GM21360 (cell line): ENCODE measurements around the gene SERPINB6.
"Not testable (repeated sequence)": the region's sequence is repeated elsewhere in the genome, so short reads cannot be mapped to it uniquely, and the experiment has no call there.

Source experiments
- ATAC-seq: cut with Tn5 transposase; IDR thresholded peaks from one replicate; pipeline ENCODE4 v1.9.1; 2021; ENCODE audit warnings: mild to moderate bottlenecking, moderate library complexity; ENCODE audit not compliant: unreplicated experiment

Gene SERPINB6

DNA sequence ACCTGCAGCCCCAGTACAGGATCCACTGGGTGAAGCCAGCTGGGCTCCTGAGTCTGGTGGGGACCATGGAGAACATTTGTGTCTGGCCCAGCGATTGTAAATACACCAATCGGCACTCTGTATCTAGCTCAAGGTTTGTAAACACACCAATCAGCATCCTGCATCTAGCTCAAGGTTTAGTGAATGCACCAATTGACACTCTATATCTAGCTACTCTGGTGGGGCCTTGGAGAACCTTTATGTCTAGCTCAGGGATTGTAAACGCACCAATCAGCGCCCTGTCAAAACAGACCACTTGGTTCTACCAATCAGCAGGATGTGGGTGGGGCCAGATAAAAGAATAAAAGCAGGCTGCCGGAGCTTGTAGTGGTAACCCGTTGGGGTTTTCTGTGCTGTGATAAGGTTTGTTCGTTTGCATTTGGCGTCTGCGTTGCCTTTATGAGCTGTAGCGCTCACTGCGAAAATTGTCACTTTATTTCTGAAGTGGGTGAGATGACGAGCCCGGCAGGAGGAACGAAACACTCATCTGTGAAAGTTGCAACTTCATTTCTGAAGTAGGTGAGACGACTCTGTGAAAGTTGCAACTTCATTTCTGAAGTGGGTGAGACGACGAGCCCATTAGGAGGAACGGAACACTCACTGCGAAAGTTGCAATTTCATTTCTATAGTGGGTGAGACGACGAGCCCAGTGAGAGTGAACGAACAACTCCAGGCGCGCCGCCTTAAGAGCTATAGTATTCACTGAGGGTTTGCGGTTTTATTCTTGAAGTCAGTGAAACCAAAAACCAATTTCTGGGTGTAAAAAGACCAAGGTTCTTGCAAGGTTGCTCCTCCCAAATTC is 31.1 kb downstream of the SERPINB6 start:
- ATAC-seq: peak; percentile 79

DNA sequence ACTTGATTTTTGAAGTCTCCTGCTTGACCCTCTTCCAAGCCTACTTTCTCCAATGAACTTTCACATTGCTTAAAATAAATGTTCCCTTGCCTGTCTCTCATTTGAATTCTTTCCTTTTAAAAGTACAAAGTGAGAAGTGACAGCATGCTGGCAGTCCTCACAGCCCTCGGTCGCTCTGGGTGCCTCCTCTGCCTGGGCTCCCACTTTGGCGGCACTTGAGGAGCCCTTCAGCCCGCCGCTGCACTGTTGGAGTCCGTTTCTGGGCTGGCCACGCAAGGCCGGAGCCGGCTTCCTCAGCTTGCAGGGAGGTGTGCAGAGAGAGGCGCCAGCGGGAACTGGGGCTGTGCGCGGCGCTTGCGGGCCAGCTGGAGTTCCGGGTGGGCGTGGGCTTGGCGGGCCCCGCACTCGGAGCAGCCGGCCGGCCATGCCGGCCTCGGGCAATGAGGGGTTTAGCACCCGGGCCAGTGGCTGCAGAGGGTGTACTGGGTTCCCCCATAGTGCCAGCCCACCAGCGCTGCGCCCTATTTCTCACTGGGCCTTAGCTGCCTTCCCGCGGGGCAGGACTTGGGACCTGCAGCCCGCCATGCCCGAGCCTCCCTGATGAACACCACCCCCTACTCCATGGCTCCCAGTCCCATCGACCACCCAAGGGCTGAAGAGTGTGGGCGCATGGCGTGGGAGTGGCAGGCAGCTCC is 31.9 kb downstream of the SERPINB6 start:
- no peak for ATAC-seq

DNA sequence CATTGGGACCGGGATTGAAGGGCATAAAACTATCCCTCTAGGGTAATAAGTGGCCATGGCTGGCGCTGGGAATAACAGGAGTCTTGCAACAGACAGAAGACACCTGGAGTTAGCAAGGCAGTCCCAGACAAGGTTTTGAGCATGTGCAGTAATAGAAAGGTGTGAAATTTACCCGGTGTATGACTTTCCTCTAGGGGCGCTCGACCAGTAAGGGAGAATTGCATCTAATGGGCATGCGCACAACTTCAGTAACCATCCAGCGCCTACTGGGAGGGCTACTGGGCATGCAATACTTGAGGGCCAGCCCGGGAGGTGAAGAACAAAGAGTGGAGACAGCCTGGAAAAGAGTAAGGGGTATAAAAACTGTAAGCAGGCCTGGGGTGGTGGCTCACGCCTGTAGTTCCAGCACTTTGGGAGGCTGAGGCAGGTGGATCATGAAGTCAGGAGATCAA is 32.7 kb downstream of the SERPINB6 start:
- ATAC-seq: no peak

- ATAC-seq: no peak
Observed at GRCh38 chr6:2938004-2938631, 33.2 kb downstream of the SERPINB6 start.

DNA sequence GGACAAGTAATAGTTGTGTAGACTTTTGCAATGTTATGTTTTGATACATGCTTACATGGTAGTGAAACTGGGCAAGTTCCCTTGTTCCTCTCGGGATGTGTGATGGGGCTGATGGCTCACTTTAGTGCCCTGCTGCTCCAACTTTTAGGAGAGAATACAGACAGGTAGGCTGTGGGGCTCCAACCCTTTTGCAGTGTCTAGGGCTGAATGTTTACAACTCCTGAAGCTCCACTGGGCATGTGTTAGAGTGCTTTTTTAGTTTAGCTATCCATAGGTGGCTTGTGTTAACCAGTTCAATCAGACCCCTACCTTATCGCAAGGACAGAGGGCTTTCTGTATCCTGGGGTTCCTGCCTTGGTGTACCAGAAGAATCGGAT is 33.8 kb downstream of the SERPINB6 start:
- ATAC-seq: no peak

- ATAC-seq: no peak
Observed at GRCh38 chr6:2935566-2936291, 35.6 kb downstream of the SERPINB6 start.

GRCh38 chr6:2934057-2934456 is 37.3 kb downstream of the SERPINB6 start:
- no peak for ATAC-seq

DNA sequence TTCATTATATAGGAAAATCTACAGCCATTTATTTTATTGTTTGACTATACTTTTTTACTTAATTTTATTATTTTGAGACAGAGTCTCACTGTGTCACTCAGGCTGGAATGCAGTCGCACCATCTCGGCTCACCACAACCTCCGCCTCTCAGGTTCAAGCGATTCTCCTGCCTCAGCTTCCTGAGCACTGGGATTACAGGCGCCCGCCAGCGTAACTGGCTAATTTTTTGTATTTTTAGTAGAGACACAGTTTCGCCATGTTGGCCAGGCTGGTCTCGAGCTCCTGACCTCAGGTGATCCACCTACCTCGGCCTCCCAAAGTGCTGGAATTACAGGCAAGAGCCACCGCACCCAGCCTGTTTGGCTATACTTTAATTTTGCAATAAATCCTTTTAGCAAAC is 38.5 kb downstream of the SERPINB6 start:
- not testable (repeated sequence) for ATAC-seq

- no peak for ATAC-seq
Observed at GRCh38 chr6:2931970-2932748, 39.2 kb downstream of the SERPINB6 start.

GRCh38 chr6:2931055-2931454 is 40.3 kb downstream of the SERPINB6 start:
- no peak for ATAC-seq

- not testable (repeated sequence) for ATAC-seq
Observed at GRCh38 chr6:2927931-2928330, 43.4 kb downstream of the SERPINB6 start.

DNA sequence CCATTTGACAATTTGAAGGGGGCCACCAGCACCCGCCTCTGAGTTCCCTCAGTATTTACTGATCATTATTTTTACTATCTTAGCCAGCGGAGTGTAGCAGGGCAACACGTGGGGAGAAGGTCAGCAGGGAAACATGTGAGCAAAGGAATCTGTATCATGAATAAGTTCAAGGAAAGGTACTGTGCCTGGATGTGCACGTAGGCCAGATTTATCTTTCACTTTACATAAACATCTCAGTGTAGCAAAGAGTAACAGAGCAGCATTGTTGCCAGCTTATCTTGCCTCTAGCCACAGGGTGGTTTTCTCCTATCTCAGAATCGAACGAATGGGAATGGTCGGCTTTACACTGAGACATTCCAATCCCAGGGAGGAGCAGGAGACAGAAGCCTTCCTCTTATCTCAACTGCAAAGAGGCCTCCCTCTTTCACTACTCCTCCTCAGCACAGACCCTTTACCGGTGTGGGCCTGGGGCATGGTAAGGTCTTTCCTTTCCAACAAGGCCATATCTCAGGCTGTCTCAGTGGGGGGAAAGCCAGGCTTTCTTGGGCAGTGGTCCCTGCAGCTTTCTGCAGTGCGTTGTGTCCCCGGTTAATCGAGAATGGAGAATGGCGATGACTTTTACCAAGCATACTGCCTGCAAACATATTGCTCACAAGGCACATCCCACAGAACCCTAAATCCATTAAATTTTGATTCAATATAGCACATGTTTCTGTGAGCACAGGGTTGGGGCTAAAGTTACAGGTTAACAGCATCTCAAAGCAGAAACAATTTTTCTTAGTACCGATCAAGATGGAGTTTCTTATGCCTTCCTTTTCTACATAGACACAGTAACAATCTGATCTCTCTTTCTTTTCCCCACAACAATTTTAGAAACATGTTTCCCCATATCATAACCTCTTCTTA is 45.3 kb downstream of the SERPINB6 start:
- ATAC-seq: not testable (repeated sequence)

DNA sequence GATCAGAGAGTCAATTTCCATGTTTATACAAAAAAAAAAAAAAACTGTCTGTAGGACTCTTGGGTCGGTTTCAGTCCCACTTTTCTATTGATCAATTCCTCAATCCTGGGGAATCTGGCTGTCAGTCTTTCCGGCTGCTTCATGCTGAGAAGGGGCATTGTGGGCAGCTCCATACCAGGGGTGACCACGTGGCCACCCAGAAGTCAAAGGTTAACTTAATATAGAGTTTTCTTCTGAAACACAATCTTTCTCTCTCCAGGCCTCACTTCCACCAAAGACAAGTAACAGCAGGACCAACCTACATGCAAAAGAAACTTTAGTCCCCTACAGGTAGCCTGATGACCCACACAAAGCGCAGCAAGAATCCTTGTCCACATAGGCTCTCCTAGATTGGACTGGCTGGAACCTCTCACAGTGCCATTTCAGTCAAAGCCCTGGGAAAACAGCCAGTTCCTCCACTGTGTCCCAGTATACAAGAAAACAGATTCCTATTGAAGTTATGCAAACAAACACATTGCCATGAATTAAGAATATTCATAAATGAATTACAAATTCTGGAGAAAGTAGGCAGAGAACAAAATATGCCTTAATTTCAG is 49.7 kb downstream of the SERPINB6 start:
- ATAC-seq: no peak

DNA sequence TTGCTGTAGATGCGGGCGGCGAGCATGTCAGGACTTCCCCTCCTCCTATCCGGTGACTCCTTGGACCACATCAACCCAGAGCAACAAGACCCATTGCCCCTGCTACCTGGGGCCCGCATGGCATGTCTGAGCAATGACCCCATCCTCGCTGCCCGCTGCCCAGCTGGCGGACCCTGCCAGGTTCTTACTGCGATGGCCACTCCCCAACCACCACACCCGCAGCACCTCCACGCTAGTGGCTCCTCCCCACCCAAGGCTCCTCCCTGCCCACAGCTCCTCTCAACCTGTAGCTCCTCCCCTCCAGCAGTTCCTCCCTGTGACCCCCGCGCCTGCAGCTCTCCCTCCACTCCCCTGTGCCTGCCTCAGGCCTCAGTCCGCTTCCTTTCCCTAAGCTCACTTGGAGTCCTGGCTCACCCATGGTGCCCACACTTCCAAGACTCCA is 50.7 kb downstream of the SERPINB6 start:
- ATAC-seq: no peak

DNA sequence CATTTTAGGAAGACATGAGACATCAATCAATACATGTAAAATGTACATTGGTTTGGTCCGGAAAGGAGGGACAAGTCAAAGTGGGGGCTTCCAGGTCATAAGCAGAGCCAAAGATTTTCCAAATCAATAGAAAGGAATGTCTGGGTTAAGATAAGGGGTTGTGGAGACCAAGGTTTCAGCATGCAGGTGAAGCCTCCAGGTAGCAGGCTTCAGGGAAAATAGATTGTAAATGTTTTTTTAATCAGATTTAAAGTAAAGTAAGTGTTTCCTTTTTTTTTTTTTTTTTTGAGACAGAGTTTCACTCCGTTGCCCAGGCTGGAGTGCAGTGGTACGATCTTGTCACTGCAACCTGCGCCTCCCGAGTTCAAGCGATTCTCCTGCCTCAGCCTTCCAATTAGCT is 51.5 kb downstream of the SERPINB6 start:
- no peak for ATAC-seq

GRCh38 chr6:2919401-2919800 is 52.0 kb downstream of the SERPINB6 start:
- ATAC-seq: no peak

DNA sequence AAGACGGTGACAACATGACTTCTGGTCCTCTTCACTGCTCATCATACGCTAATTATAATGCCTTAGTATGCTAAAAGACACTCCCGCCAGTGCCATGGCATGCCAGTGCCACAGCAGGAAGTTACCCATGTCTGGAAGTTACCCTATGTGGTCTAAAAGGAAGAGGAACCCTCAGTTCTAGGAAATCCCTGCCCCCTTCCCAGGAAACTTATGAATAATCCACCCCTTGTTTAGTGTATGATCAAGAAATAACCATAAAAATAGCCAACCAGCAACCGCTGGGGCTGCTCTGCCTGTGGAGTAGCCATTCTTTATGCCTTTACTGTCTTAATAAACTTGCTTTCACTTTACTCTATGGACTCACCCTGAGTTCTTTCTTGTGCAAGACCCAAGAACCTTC is 52.4 kb downstream of the SERPINB6 start:
- no peak for ATAC-seq

DNA sequence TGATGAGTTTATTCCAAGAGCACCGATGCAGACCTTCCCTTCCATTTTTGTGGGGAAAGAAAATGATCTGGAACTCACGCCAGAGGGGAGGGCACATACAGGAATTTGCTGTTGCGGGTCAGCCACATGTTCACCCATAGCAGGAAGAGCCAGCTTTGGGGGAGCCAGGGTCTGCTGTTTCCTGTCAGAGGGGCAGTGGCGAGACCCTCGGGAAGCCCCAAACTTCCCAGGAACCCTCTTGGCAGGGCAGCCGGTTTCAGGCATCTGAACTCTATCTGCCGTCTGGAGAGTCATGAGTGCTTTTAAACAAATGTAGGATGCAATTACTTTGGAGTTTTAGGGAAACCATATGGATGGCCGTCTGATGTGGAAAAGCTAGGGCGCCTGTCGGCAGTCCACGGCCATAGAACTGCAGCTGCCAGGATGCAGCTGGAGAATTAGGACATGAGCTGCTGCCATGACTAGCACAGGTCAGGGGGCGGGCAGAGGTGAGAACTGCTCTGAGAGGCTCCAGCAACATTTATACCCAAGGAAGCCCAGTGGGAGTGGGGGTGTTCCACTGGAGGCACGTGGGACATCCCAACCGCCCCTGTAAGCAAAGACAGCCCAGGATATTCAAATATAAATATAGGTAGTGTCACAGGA is 53.4 kb downstream of the SERPINB6 start:
- no peak for ATAC-seq
